Measurements from ENCODE around the gene APLP2. TPM values are rescaled to one million over a fixed set of nuclear protein-coding genes. Genes with fewer than 3 reads are reported as not detected.
A peak's percentile ranks its signal among the peaks of the same experiment; 100 is the strongest.

APLP2 gene
- total RNA-seq, 1 donor from 2014 or later, result 976 TPM

DNA sequence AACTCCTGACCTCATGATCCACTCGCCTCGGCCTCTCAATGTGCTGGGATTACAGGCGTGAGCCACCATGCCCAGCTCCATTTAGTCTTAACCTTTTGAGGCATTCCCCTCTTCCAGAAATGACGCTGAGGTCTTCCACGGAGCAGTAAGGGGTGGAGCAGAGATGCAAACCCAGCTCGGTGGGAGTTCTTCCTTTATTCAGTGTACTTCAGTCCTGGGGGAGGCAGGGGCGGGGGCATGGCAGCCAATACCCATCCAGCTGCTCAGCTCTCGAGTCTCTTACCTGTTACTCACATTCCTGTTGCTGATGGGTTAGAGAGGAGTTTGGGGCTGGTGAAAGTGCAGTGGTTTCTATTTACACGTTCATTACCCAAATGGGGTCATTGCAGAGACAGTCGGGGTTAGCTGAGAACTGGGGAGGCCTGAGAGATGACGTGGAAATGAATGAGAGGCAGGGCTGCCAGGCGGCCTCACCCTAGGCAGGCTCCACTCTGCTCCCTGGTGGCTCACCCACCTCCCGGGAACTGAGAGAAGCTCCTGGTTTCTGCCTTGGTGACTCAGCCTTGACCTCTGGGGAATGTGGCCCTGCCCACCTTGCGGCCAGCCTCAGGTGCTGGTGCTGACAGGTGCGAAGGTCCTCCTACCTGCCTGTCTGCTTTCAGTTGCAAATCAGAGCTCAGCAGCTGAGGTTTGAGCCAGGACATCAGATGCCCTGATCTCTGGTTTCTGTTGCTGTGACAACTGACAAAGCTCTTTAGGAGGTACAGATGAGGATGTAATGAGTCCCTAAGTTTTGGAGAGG is 76.5 kb downstream of the APLP2 start:
- DNase-seq (ENCODE audit: low read depth, low spot score), result no peak

- no peak for DNase-seq (ENCODE audit: low read depth, low spot score)
Measured at GRCh38 chr11:130146796-130147195, 77.1 kb downstream of the APLP2 start.

GRCh38 chr11:130148796-130149326 is 79.2 kb downstream of the APLP2 start:
- DNase-seq (ENCODE audit: low read depth, low spot score), result no peak

DNA sequence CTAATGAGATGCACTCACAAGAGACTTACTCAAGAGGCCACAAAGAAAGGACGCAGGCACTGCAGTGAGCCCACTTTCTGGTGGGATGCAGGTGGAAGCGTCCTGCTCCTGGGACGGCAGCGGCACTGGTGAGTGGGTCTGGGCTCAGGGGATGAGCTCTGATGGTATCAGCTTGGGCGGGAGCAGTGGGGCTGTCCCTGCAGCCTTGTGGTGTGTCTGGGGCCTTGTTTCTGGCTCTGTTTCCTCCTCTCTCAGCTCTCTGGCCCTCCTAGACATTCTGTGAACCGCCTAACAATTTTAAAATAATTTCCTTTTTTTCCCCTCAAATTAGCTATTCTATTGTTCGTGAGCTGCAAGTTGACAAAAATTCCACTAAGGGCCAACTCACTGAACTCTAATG is 81.1 kb downstream of the APLP2 start:
- DNase-seq (ENCODE audit: low read depth, low spot score), result no peak

DNA sequence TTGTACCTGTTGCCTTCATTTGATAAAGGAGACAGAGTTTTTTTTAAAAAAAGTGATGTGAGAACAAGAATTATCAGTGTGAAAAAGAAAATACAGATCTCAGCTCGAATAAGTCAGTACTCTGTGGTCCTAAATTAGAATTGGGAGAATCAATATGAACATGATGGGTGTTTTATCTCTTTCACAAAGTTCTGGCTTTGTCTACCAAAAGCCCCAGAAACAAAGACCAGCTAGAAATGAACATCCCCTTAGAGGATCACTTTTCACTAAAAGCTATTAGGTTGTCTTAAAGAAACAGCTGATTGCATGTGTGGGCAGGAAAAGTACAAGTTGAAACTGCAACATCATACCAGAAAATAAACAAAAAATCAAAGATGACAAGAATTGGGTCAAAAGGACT is 81.5 kb downstream of the APLP2 start:
- no peak for DNase-seq (ENCODE audit: low read depth, low spot score)

DNA sequence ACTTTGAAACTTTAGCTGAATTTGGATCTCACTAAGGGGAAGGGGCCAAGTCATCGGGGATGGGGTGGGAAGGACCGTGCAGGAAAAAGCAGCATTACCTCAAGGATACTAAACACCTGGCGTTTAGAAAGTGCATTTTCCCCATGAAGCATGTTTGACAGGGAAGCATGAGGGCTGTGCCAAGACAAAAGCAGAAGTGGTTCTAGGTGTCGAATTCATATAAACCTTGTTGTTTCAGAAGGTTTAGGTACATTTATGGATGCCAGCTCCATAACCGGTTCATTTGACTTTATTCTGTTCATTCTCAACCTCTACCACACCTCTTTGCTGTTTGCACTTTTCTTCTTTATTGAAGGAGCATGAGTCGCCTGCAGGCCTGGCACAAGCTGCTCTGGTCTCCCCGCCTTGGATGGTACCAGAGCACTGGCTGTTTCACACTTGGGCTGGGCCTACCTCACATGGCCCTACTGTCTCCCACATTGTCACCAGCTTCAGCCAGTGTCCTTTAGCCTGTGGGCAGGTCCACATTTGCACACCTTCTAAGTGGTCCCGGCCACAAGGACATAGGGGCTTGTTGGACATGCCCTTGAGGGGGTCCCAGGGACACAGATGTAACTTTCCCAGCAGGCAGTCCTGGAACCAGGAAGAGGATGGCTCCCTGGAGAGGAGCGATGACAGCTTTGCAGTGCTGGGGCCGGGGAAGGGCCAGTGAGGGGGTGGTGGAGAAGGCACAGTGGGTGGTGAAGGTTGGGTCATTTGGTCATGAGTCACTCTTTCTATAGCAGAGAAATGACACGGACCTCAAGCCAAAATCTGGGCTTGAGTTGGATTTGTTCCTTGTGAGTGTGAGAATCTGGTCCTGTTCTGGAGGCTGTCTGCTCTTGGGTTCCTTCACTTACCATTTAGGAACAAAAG is 86.7 kb downstream of the APLP2 start:
- DNase-seq (ENCODE audit: low read depth, low spot score), result no peak

- DNase-seq (ENCODE audit: low read depth, low spot score), result no peak
Measured at GRCh38 chr11:130157101-130157500, 87.4 kb downstream of the APLP2 start.

GRCh38 chr11:130157840-130158239 is 88.1 kb downstream of the APLP2 start:
- no peak for DNase-seq (ENCODE audit: low read depth, low spot score)

- no peak for DNase-seq (ENCODE audit: low read depth, low spot score)
Measured at GRCh38 chr11:130159139-130159538, 89.4 kb downstream of the APLP2 start.

- no peak for DNase-seq (ENCODE audit: low read depth, low spot score)
Measured at GRCh38 chr11:130159657-130160497, 90.2 kb downstream of the APLP2 start, which contains the start of gene ST14. ST14 (plus strand) TSS chr11:130159782; CDS start chr11:130159980, 198 bp downstream.

DNA sequence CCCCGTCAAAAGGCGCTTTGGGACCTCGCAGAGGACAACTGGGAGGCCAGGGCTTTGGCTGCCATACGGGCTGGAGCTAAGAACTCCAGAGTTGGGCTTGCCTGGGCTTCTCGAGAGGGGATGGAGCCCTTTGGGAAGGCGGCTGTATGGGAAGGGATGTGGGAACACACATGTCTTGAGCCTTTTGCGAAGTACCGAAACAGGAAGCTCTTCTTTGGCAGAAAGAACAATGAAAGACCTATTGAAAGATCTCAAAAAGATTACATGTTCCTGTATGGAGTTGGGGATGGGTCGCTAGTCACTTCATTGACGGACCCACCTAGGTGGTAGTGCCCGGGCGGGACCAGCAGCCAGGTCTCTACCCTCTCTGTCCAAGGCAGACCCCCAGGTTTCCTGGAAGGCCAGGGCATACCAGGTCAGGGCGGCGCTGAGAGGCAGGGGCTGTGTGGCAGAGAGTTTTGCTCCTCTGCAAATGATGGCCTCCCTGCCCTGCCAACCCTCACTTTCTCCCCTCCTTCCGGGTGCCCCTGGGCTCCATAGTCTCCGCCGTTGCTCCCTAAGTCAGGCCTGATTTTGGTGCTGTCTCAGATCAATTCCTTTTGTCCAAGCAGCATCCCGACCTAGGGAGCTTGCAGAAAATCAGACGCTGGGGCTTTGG is 90.9 kb downstream of the APLP2 start:
- no peak for DNase-seq (ENCODE audit: low read depth, low spot score)

DNA sequence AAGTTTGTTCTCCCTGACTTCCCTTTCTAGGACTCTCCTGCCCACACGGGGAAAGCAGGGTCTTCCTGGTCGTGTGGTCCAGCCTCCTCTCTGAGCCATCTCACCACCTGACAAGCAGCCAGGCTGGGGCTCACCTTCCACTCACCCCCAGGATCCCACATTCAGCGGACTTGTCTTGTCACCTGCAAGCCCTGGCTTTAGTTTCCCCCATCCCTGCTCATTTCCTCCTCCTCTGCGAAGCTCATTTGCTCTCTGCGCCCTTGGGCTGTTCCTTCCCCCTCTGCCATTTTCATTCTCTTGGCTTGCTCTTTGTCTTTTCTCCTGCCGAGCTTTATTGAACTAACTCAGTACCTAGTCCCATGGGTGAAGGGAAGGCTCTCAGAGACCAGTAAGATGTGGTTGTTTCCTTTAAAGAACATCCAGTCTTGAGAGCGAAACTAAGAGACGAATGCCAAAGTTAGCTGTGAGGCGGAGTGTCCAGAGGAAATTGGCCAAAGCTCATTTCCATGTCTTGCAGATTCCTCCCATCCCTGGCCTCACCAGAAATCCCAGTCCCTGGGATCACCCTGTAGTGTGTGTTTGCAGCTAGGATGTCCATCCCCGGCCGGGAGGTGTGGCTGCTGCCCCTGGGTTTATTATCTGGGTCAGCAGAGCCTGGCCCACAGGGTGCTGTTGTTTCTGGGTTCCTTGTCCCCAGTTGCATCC is 91.9 kb downstream of the APLP2 start:
- DNase-seq (ENCODE audit: low read depth, low spot score), result no peak

- DNase-seq (ENCODE audit: low read depth, low spot score), result no peak
Measured at GRCh38 chr11:130162733-130163132, 93.0 kb downstream of the APLP2 start.

- no peak for DNase-seq (ENCODE audit: low read depth, low spot score)
Measured at GRCh38 chr11:130163346-130164220, 93.9 kb downstream of the APLP2 start.

- no peak for DNase-seq (ENCODE audit: low read depth, low spot score)
Measured at GRCh38 chr11:130164221-130164570, 94.5 kb downstream of the APLP2 start.

GRCh38 chr11:130165601-130166456 is 96.1 kb downstream of the APLP2 start:
- no peak for DNase-seq (ENCODE audit: low read depth, low spot score)

DNA sequence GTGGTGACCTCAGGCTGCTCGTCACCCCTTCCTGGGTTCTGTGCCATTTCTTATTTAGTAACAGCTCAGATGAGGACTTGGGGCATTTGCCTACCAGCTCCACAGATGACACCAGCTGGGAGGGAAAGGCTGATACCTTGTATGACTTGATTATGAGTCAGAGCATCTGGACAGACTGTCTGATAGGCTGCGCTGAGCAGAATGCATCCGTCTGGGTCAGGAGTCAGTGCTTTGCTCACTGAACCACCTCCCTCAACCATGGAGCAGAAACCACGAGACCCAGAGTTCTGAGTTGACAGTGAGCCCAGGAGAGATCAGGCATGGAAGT is 96.7 kb downstream of the APLP2 start:
- peak; percentile 35 for DNase-seq (ENCODE audit: low read depth, low spot score)

- DNase-seq (ENCODE audit: low read depth, low spot score), result no peak
Measured at GRCh38 chr11:130167146-130167545, 97.5 kb downstream of the APLP2 start.
